ENCODE measurements around the gene LDB3. TPM values are rescaled to one million over a fixed set of nuclear protein-coding genes. Genes with fewer than 3 reads are reported as not detected.

Gene LDB3
- total and polyA plus RNA-seq, 2 of the 4 experiments (the other 2 are of a cell fraction), result 0.36 to 2.6 TPM

DNA sequence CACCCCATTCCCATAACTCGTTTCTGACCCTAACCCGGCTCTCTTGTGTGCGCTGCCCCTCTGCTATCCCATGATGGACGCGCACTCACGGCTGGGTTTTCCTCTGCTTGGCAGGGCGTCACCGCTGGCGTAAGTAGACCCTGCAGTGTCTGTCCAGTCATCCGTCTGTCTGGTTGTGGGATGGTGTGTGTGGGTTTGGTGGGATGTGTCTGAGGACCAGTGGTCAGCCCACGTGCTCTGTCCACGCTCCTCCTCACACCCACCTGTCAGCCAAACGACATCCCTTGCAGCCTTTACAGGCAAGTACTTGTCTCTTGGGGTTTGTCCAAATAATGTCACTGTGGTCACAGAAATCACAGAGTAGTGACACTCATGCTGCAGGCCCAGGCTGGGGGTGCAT is 20.8 kb downstream of the LDB3 start (continued):
- TF ChIP-seq MXI1 (IDR thresholded peaks at IDR 0.05; ENCODE audit: borderline replicate concordance, low read depth, low read length) (no peak), FOS (IDR thresholded peaks at IDR 0.05; ENCODE audit: low read depth, low read length) (no peak), MAZ (IDR thresholded peaks at IDR 0.05; ENCODE audit: borderline replicate concordance, low read depth, low read length) (no peak)

DNA sequence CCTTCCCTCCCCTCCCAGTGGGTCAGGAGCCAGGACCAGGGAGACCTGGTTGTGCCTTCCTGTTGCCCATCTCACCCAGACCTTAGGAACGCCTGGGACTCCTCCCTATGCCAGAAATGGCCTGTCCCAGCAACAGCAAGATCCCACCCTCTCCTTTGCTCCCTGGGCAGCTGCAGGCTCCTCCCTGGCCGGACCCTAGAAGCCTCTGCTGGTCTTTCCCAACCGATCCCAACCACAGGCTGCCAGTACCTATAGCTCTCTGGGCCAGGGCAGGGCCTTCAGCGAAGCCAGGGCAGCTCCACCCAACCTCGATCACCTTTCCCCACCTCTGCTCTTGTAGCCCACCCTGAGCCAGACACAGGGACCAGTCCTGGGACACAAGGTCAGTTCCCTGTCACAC is 21.9 kb downstream of the LDB3 start:
- TF ChIP-seq POLR2A (IDR thresholded peaks at IDR 0.05; ENCODE audit: low read depth, low read length) (no peak), ELK1 (IDR thresholded peaks at IDR 0.05; ENCODE audit: borderline replicate concordance, low read depth, low read length) (no peak), USF2 (IDR thresholded peaks at IDR 0.05; ENCODE audit: low read depth, low read length) (no peak), MAZ (IDR thresholded peaks at IDR 0.05; ENCODE audit: borderline replicate concordance, low read depth, low read length) (no peak), SMC3 (IDR thresholded peaks at IDR 0.05; ENCODE audit: low read depth, low read length) (no peak), CEBPB (IDR thresholded peaks at IDR 0.05; ENCODE audit: low read depth, low read length) (no peak), BHLHE40 (IDR thresholded peaks at IDR 0.05; ENCODE audit: low read depth, low read length) (no peak), RFX5 (IDR thresholded peaks at IDR 0.05; ENCODE audit: low read depth, low read length) (no peak)
- Histone ChIP-seq H4K5ac (ENCODE audit: low read depth, low read length) (no peak overlapping the region), H2AK9ac (replicated peaks; ENCODE audit: low read depth, low read length, poor library complexity) (peak overlapping the region; percentile 39), H2AK5ac (ENCODE audit: low read depth, low read length) (peak overlapping the region; percentile 43; the same call in 1 of the 2 replicates), H2BK20ac (ENCODE audit: low read depth, low read length) (no peak overlapping the region), H2BK15ac (ENCODE audit: low read depth, low read length) (no peak overlapping the region), H3K4ac (ENCODE audit: low read depth, low read length) (no peak overlapping the region; the same call in 1 of the 2 replicates), H3K79me1 (ENCODE audit: low read depth in 1 of 2, low read length in 2 of 2) (no peaks in the 10 kb centered on the region), H2BK120ac (ENCODE audit: low read depth, low read length) (no peak overlapping the region), H4K8ac (ENCODE audit: low read depth in 2 of 2, low read length in 2 of 2) (no peak overlapping the region; a peak in 1 of 4 replicates), H3K23ac (ENCODE audit: low read depth, low read length) (no peak overlapping the region), H3K14ac (replicated peaks; ENCODE audit: low read depth, low read length) (no peak overlapping the region), H3K18ac (ENCODE audit: low read depth, low read length) (no peak overlapping the region), H3K9ac (ENCODE audit: low read depth, low read length) (no peak overlapping the region), H3K56ac (ENCODE audit: extremely low read depth, insufficient read depth, low read length) (no peak overlapping the region), H3K9me3 (ENCODE audit: control insufficient read depth, insufficient read depth, low read length) (no peaks in the 10 kb centered on the region), H3K36me3 (ENCODE audit: control insufficient read depth, insufficient read depth, low read length) (no peaks in the 10 kb centered on the region), H3K27ac (ENCODE audit: insufficient read depth, low read length) (no peak overlapping the region), H3K4me3 (ENCODE audit: insufficient read depth, low read depth, low read length) (no peak overlapping the region), H3K9me1 (ENCODE audit: insufficient read depth, low read length) (peaks cover 15% of the 10 kb centered on the region), H3K4me2 (ENCODE audit: low read depth, low read length) (no peak overlapping the region), H2BK5ac (ENCODE audit: low read depth, low read length, poor library complexity, severe bottlenecking) (no peak overlapping the region), H3K27me3 (ENCODE audit: control insufficient read depth, insufficient read depth, low read length) (no peaks in the 10 kb centered on the region), H3K4me1 (ENCODE audit: control insufficient read depth, insufficient read depth, low read length) (peaks cover 21% of the 10 kb centered on the region), H4K91ac (ENCODE audit: insufficient read depth, low read depth, low read length) (no peak overlapping the region; the same call in 1 of the 2 replicates), H2AFZ (replicated peaks; ENCODE audit: low read length, poor library complexity) (no peak overlapping the region), H4K20me1 (ENCODE audit: insufficient read depth, low read length) (no peaks in the 10 kb centered on the region)
- POLR2A ChIA-PET (ENCODE audit: unreplicated experiment), result no interaction called here
- intact Hi-C loops (cut with micrococcal nuclease) (no loop called here), dilution Hi-C loops (cut with HindIII; ENCODE audit: low sequenced_read_pairs, unreplicated experiment) (no loop called here), in situ Hi-C loops (cut with MboI; ENCODE audit: low sequenced_read_pairs) (no loop called here)
- no peak for ATAC-seq (ENCODE audit: low read depth)
- WGBS, 2 experiments (ENCODE audit: extremely low coverage in 2 of 2, insufficient read length in 1 of 2), result 86% methylated on average over 3 of the region's 5 CpGs; no CpG with 5 or more reads in 1 of the 2 experiments
- CTCF ChIA-PET, result no interaction called here
- BruUV-seq (replicated peaks), result no TSS peak
- no peak for DNase-seq

Data from IMR-90 (cell line).